Hematopoietic multipotent progenitor cell treated with erythropoietin and hydrocortisone succinate and interleukin-3 and kit ligand, for 8 days (in vitro differentiated cells): ENCODE data around the gene DRG1.
"Not testable (repeated sequence)": the region's sequence is repeated elsewhere in the genome, so short reads cannot be mapped to it uniquely, and the experiment has no call there.

Source experiments
- DNase-seq: peaks from one replicate; pipeline ENCODE4 v3.0.0-alpha.2; 2015

Gene DRG1

GRCh38 chr22:31443516-31443915 lies 44.1 kb downstream of the DRG1 start:
- DNase-seq: no peak

- DNase-seq: no peak
Observed at GRCh38 chr22:31445642-31446041, 46.2 kb downstream of the DRG1 start.

- no peak for DNase-seq
Observed at GRCh38 chr22:31446208-31446607, 46.8 kb downstream of the DRG1 start.

GRCh38 chr22:31446767-31447166 lies 47.4 kb downstream of the DRG1 start:
- DNase-seq: no peak

- no peak for DNase-seq
Observed at GRCh38 chr22:31447337-31447736, 47.9 kb downstream of the DRG1 start.

GRCh38 chr22:31448382-31448781 lies 49.0 kb downstream of the DRG1 start:
- no peak for DNase-seq

GRCh38 chr22:31449506-31449905 lies 50.1 kb downstream of the DRG1 start:
- no peak for DNase-seq

- DNase-seq: peak; percentile 65
Observed at GRCh38 chr22:31451709-31452571, 52.5 kb downstream of the DRG1 start.

- no peak for DNase-seq
Observed at GRCh38 chr22:31461699-31462098, 62.3 kb downstream of the DRG1 start.

GRCh38 chr22:31465307-31465706 lies 65.9 kb downstream of the DRG1 start:
- no peak for DNase-seq

- no peak for DNase-seq
Observed at GRCh38 chr22:31474743-31475142, 75.3 kb downstream of the DRG1 start.

GRCh38 chr22:31475800-31476199 lies 76.4 kb downstream of the DRG1 start:
- DNase-seq: no peak

GRCh38 chr22:31477329-31477728 lies 77.9 kb downstream of the DRG1 start:
- DNase-seq: no peak

- no peak for DNase-seq
Observed at GRCh38 chr22:31481129-31481528, 81.7 kb downstream of the DRG1 start.

- DNase-seq: not testable (repeated sequence)
Observed at GRCh38 chr22:31482470-31482869, 83.1 kb downstream of the DRG1 start.
